ENCODE results near the gene TAPT1. TPM values are rescaled to one million over a fixed set of nuclear protein-coding genes. Genes with fewer than 3 reads are reported as not detected.

The TAPT1 gene
- total and polyA plus RNA-seq, 2 of the 13 experiments (the other 11 are each of a cell fraction or from before 2014, with no cell fraction given) = 24.5 to 25.3 TPM

- TF ChIP-seq ZNF710 (CRISPR knock-in tag; IDR thresholded peaks at IDR 0.05; ENCODE audit: borderline replicate concordance) (no peak), ZNF644 (CRISPR knock-in tag; IDR thresholded peaks at IDR 0.05; ENCODE audit: low read depth) (peak; percentile 14; the same call in 1 of the 2 replicates), XBP1 (CRISPR knock-in tag; IDR thresholded peaks at IDR 0.05) (no peak)
Observed at GRCh38 chr4:16253127-16253960, 27.1 kb upstream of the TAPT1 start (continued).

DNA sequence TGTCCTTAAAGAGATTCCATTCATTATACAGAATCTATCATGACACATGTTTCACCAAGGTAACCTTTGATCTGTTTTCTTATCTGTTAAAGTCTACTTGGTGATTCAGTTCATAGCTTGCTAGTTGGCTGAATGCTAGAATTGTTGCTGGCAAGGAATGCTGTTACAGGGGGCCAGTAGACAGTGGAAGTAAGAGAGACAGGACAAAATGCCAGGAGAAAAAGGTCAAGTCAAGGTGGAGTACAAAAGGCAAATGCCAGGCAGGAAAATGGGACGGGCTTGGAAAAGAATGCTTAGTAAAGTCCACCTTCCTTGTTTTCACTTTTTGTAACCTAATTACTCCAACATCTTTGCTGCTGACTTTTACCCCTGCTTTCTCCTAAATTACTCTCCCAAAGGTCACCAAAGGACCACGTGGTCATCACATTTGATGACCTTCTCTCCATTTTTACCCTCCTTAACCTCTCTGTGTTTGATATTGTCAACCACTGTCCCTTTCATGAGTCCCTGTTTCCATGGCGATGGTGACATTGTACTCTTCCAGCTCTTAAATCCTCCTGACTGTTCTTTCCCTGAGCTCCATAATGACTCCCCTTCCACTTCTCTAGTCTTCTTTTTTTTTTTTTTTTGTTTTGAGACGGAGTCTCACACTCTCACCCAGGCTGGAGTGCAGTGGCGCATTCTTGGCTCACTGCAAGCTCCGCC is 24.5 kb upstream of the TAPT1 start:
- in situ Hi-C loops (cut with HindIII; ENCODE audit: extremely low pct_ligation_motif_present, low pct_unique_long_range_greater_than_20kb) (loop anchor here (25.0 kb wide), 1 partner anchor 764 kb away; no protein-coding TSS in a partner anchor), intact Hi-C loops (cut with micrococcal nuclease; ENCODE audit: unreplicated experiment) (loop anchor here (2.0 kb wide), 1 partner anchor 26 kb away; no protein-coding TSS in a partner anchor)
- Histone ChIP-seq H3K4me1 (ENCODE audit: insufficient read depth, low read length) (peaks cover 60% of the 10 kb centered on the region), H3K4me3 (replicated peaks in 1 of 3; ENCODE audit: insufficient read depth in 1 of 3, low read depth in 2 of 3, low read length in 3 of 3) (peak overlapping the region in 1 of 3 experiments; percentile 30; a peak in 1 of 6 replicates), H3K9ac (ENCODE audit: insufficient read depth, low read depth, low read length) (peak overlapping the region; percentile 39; the same call in 1 of the 2 replicates), H3K9me3 (ENCODE audit: low read length) (no peaks in the 10 kb centered on the region), H3K27ac (ENCODE audit: extremely low read length, insufficient read depth, low read length) (peak overlapping the region; percentile 86), H4K20me1 (ENCODE audit: insufficient read depth, low read length) (no peaks in the 10 kb centered on the region), H3K4me2 (ENCODE audit: low read depth, low read length) (peak overlapping the region; percentile 59), H3K79me2 (ENCODE audit: insufficient read depth, low read length) (no peaks in the 10 kb centered on the region), H3K27me3 (ENCODE audit: control insufficient read depth in 1 of 2, insufficient read depth in 2 of 2, low read length in 2 of 2) (no peaks in the 10 kb centered on the region), H3K36me3 (replicated peaks in 1 of 2; ENCODE audit: control insufficient read depth in 1 of 2, insufficient read depth in 2 of 2, low read length in 2 of 2) (no peaks in the 10 kb centered on the region), H2AFZ (ENCODE audit: low read length) (no peak overlapping the region)
- no TSS peak for BruUV-seq (replicated peaks)
- ATAC-seq = peak; percentile 97
- FAIRE-seq = peak; percentile 83
- ChIA-PET POLR2A (interaction anchor here (1.7 to 2.1 kb wide), 3 partner anchors 23 to 217 kb away, joined by 5 to 17 read pairs (median 9); no protein-coding TSS in a partner anchor), CTCF (ENCODE audit: low intra/inter-chr PET ratio, low total read pairs) (no interaction called here)
- peak; percentile 97 for DNase-seq (ENCODE audit: low spot score)
- WGBS (ENCODE audit: low lambda C conversion rate) = 50% methylated on average over 6 of the region's 6 CpGs
- TF ChIP-seq ESRRA (CRISPR knock-in tag; IDR thresholded peaks at IDR 0.05; ENCODE audit: low read depth) (peak; percentile 96), ZSCAN9 (CRISPR knock-in tag; IDR thresholded peaks at IDR 0.05; ENCODE audit: borderline replicate concordance) (no peak), TBX3 (IDR thresholded peaks at IDR 0.05; ENCODE audit: borderline replicate concordance) (no peak), ZNF614 (CRISPR knock-in tag; IDR thresholded peaks at IDR 0.05; ENCODE audit: borderline replicate concordance) (0 out of 2 replicates have a peak, but pooled peaks have one; percentile 27), HINFP (CRISPR knock-in tag; IDR thresholded peaks at IDR 0.05; ENCODE audit: low read depth) (no peak), GATAD2A (CRISPR knock-in tag; IDR thresholded peaks at IDR 0.05) (peak; percentile 71; the same call in 1 of the 2 replicates), ZMYM4 (CRISPR knock-in tag; IDR thresholded peaks at IDR 0.05) (0 out of 2 replicates have a peak, but pooled peaks have one; percentile 18), CBFB (CRISPR knock-in tag; IDR thresholded peaks at IDR 0.05) (no peak), KLF11 (CRISPR knock-in tag; IDR thresholded peaks at IDR 0.05) (no peak), NR2F6 (IDR thresholded peaks at IDR 0.05) (peak; percentile 87), NR2F6 (CRISPR knock-in tag; IDR thresholded peaks at IDR 0.05) (peak; percentile 68), ZNF232 (CRISPR knock-in tag; IDR thresholded peaks at IDR 0.05; ENCODE audit: borderline replicate concordance) (no peak)

Data from HepG2 (cell line).